Measurements from ENCODE around the gene NPAS3.

DNA sequence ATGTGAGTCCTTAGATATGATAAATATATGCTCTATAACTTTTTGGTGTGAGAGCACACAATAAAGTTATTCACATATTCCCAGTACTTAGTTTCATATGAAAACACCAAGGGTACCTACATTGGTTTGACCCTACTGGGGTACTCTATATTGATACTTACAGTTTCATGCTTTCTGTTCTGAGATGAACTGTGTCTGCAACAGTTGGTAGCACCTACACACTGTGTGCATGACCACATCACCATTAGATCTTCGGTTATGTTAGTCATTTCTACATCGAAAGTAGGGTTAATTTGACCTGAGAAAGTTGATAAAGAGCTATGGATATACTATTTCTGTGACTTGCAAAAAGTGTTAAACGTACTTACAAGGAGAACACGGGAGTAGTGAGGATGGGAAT is 337.2 kb downstream of the NPAS3 start:
- no peak for TF ChIP-seq CTCF (tag by site-specific recombination; IDR thresholded peaks at IDR 0.05)
- TF ChIP-seq ATF2 (tag by site-specific recombination; IDR thresholded peaks at IDR 0.05; ENCODE audit: low read depth), result no peak
- no peak for TF ChIP-seq ZNF600 (tag by site-specific recombination; IDR thresholded peaks at IDR 0.05)
- TF ChIP-seq ZNF280D (tag by site-specific recombination; IDR thresholded peaks at IDR 0.05), result no peak
- no peak for TF ChIP-seq ZNF157 (tag by site-specific recombination; IDR thresholded peaks at IDR 0.05)
- no peak for TF ChIP-seq ZNF16 (tag by site-specific recombination; IDR thresholded peaks at IDR 0.05; ENCODE audit: low read depth)
- TF ChIP-seq ZNF10 (tag by site-specific recombination; IDR thresholded peaks at IDR 0.05), result no peak
- TF ChIP-seq ZSCAN30 (tag by site-specific recombination; IDR thresholded peaks at IDR 0.05), result no peak
- TF ChIP-seq ZBTB21 (tag by site-specific recombination; IDR thresholded peaks at IDR 0.05), result no peak
- TF ChIP-seq ZNF311 (tag by site-specific recombination; IDR thresholded peaks at IDR 0.05; ENCODE audit: borderline replicate concordance), result no peak
